HG02763 (cell line): ENCODE measurements around the gene INTS1.
"Not testable (repeated sequence)": the region's sequence is repeated elsewhere in the genome, so short reads cannot be mapped to it uniquely, and the experiment has no call there.

Experiments
- ATAC-seq: cut with Tn5 transposase; IDR thresholded peaks from one replicate; pipeline ENCODE4 v1.9.1; 2021; ENCODE audit warnings: mild to moderate bottlenecking, moderate library complexity; ENCODE audit not compliant: unreplicated experiment

Gene INTS1

GRCh38 chr7:1531979-1532455 lies 27.8 kb upstream of the INTS1 start:
- ATAC-seq = no peak

DNA sequence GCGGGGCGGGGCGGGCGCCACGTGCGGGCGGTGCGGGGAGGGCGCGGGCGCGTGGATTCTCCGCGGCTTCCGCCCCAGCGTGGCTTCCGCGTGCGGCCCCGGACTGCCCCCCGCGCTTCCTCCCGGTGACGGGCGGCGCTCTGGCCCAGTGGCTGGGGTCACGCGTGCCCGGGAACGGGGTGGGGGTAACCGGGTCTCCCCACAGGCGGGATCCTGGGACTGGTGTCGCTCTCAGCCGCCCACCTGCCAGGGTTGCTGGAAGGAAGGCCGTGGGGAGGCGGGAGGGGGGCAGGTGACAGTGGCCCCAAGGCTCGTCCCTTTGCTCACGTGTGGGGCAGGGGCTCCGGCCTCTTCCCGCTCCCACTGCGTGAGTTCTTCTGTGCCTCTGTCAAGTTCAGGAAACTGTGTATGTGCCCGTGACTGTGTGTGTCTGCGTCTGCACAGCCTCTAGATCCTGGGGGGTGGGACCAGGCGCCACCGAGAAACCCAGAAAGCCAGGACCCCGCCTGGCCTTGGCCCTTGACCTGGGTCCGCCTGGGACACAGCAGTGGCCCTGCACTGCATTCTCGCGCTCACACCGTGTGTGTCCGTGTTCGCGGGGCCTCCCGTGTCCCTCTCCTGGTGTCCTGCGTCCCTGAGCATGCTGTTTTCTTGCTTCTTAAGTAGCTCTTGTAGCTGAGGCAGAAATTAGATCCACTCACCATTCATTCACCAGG lies 27.2 kb upstream of the INTS1 start:
- ATAC-seq = no peak

GRCh38 chr7:1530946-1531262 lies 26.7 kb upstream of the INTS1 start:
- ATAC-seq = no peak

DNA sequence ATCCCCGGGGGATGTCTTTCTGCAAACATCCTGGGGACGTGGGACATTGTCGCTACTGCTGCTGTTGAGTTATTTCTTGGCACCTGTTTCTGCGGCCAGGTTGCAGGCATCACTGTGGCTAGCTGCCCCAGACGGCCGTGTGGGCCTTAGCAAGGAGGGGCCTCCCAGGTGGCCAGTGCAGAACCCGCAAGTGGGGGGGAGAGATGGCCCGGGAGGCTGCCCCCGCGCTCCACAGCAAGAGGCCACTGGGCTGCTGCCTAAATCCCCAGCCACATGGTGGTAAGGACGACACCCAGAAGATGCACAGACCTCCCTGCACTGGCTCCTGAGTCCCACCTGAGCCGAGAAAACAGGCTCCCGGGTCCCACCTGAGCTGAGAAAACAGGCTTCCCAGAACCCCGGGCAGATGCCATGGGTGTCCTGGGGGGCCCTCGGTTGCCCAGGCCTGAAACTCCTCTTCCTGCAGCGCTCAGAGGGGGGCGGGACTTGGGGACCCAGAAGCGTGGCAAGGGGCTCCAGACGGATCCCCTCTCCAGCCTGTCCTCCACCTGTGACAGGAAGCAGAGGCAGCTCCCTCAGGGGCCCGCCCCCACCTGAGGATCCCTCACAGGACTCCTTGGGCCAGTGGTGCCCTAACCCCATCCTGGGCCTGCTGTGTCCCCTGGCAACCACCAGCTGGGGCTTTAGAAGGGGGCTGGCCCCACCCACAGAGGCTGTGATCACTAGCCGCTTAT lies 25.4 kb upstream of the INTS1 start:
- no peak for ATAC-seq

DNA sequence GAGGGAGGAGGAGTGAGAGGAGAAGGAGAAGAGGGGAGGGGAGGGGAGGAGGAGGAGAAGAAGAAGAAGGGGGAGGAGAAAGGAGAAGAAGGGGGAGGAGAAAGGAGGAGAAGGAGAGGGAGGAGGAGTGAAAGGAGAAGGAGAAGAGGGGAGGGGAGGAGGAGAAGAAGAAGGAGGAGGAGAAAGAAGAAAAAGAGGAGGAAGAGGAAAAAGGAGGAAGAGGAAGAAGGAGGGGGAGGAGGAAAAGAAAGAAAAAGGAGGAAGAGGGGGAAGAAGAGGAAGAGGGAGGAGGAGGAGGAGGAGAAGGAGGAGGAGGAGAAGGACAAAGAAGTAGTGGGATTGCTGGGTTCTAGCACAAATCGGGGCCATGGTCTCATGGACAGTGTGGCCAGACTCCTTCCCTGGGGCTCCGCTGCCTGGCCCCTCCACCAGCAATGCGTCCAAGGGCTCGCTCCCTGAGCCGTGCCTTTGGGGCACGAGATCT lies 22.1 kb upstream of the INTS1 start:
- no peak for ATAC-seq

GRCh38 chr7:1525409-1525808 lies 21.2 kb upstream of the INTS1 start:
- no peak for ATAC-seq

DNA sequence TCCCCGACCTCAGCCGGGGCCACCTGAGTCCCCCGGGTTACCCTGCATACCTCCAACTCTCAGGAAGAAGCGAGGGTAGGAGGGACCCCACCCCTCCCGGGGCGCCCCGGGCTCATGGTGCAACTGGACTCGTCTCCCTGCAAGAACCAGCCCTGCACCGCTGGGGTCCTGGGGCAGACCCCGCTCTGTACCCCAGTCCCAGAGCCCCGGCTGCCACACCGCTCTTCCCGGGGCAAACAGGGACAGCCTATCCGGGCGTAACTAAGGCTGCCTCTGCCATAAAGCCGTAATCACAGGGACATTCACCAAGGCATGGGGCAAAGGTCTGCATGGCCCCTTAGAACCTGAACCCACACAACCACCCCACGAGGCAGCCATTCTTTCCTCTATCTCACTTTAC lies 19.7 kb upstream of the INTS1 start:
- ATAC-seq = no peak

DNA sequence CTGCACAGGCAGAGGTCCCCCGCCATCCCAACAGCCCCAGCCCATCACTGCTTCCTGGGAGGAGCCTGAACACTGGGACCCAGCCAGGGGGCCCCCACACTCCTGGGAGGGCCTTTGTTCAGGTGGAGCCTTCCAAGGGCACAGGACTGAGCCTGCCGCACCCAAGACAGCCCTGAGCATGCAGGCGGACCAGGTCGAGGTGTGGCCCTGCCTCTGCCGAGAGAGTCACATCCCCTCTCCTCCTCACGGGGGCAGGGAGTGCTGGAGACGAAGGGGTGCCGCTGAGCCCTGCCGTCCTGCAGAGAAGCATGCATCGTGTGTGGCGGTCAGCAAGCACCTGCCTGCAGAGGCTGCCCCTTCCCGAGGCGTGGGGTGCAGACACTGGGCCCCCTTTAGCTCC lies 19.0 kb upstream of the INTS1 start:
- no peak for ATAC-seq

DNA sequence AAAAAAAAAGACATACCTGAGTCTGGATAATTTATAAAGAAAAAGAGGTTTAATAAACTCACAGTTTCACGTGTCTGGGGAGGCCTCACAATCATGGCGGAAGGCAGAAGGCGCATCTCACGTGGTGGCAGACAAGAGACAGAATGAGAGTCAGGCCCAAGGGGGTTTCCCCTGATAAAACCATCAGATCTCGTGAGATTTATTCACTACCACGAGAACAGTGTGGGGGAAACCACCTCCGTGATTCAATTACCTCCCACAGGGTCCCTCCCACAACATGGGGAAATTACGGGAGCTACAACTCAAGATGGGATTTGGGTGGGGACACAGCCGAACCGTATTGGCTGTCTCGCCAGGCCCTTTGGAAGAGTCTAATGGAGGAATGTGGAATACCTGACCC lies 17.3 kb upstream of the INTS1 start:
- no peak for ATAC-seq

DNA sequence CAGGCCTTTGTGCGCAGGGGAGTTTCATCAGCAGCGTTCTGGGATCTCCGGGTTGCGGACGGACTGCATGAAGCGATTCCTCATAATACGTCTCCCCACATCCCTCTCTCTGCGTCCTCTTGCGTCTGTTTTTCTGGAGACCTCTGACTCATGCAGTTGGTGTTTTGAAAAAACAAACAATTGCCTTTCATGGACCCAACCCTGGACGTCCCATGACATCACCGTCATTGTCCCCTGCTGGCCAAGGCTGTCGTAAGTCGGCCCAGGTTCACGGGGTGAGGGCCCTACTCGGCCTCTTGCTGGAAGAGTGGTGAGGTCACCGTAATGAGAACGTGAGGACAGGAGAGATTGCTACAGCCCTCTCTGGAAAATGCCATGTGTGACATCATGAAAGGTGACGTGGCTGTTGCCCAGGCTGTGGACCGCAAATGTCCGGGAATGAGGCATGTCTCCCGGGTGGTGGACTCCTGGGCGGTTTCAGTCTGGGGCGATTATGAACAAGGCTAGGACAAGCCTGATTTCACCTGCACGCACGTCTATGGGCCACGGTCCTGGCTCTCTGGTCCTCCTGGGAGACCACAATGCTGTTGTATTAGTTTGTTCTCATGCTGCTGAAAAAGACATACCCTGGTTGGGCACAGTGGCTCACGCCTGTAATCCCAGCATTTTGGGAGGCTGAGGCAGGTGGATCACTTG lies 16.5 kb upstream of the INTS1 start:
- ATAC-seq = no peak

- not testable (repeated sequence) for ATAC-seq
These were observed 15.2 kb upstream of the INTS1 start for GRCh38 chr7:1519322-1519922.

- ATAC-seq = no peak
These were observed 12.5 kb upstream of the INTS1 start for GRCh38 chr7:1516586-1517251.

- ATAC-seq = not testable (repeated sequence)
These were observed 11.3 kb upstream of the INTS1 start for GRCh38 chr7:1515509-1515967.

DNA sequence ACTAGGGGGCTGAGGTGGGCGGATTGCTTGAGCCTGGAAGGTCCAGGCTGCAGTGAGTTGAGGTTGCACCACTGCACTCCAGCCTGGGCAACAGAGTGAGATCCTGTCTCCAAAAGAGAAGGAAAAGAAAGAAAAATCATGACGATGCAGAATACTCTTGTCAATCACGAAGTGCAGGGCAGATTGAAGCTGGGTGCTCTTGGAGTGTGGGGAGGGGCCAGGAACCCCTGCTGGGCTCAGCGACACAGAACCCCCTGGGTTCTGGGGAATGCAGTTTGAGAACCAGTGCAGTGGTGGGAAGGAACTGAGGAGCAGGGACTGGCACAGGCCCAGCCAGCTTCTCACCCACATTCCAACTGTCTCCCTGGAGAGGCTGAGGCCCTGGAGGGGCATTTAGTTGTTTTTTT lies 10.8 kb upstream of the INTS1 start:
- ATAC-seq = no peak

GRCh38 chr7:1514407-1514806 lies 10.2 kb upstream of the INTS1 start:
- ATAC-seq = no peak

- ATAC-seq = no peak
These were observed 9.5 kb upstream of the INTS1 start for GRCh38 chr7:1513657-1514095.

DNA sequence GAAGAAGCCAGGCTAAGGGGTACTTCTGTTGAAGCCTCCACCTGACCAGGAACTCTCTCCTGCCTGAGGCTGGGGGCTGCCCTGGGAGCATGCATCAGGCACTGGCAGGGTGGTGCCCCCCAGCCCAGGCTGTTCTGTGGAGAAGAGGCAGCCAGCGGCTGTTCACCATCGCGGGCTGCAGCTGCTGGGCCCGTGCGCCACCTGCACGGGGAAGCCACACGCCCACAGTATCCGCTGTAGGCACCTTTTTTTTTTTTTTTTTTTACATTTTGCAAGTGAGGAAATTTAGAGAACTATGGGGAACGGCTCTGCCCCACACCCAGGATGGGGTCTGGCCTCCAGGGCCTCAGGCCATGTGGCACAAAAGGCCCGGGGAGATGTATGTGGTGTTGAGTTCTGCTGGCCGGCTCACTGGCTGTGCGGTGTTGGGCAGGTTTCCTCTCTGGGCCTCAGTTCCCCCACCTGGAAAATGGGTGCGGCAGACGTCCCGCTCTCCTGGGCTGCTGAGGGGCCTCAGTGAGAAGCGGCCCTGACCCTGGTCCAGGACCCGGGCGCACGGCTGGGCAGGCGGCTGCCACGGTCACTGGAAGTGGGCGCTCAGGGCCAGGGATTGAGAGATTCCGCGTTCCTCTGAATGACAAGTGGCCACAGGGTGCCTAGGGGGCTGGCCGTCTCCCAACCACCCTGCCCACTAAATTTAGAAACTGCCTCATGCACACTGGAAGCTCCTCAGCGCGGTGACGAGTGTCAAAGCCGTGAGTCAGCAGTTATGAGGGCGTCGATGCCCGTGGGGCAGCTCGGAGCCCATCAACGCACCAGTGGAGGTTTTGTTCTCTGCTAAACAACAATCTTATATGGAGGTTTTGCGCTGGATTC lies 8.8 kb upstream of the INTS1 start:
- peak; percentile 49 for ATAC-seq

DNA sequence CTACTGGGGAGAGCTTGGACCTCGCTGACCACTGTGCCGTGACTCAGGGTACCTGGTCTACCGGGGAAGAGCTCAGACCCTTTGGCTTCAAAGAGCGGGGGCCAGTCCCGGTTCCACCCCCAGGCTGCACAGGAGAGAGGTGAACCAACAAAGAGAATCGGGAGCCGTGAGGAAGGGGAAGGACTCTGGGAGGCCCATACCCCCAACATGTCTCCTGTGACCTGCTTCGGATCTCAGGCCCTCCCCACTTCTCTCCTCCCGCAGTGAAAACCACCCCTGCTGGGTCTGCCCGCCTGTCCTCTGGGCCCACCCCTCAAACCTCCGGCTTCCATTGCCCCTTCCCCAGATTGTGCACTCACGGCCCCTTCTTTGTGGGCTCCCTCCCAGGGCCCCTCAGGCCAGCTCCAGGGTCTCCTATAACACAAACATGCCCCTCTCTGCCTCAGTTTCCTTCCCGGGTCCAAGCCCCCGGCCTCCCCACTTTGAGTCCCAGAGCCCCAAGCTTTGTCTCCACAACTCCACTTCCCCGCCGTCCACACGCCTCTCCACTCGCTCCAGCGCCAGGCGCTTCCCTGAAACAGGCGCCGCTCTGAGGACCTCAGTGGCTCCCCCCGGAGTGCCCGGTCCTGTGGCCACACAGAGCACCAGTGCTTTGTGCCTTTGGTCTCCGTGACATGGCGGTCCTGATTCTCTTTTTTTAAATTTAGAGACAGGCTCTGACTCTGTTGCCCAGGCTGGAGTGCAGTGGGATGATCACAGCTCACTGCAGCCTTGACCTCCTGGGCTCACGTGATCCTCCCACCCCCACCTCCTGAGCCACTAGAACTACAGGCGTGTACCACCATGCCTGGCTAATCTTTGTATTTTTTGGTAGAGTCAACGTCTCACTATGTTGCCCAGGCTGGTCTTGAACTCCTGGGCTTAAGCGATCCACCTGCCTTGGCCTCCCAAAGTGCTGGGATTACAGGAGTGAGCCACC lies 7.5 kb upstream of the INTS1 start:
- ATAC-seq = no peak

DNA sequence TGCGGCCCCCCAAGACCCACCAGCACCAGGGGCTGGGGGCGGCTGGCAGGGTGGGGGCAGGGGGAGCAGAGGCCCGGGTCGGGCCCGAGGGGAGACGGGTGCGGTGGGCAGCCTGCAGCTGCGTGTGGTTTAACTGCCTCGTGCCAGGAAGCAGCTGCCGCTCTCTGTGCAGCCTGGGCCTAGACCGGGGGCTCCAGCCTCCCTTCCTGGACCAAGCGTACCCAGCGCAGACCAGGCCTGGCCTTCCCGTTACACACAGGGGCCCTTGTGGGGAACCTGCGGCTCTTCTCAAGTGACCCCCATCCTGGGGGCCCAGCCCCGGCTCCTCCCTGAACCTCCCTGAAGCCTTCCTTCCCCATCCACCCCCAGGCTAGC lies 6.6 kb upstream of the INTS1 start:
- no peak for ATAC-seq
